ENCODE measurements around the gene FRMD1.

Gene FRMD1

GRCh38 chr6:168014428-168014827, 64.6 kb downstream of the FRMD1 start:
- no peak overlapping the region for H3K4me3 ChIP-seq (replicated peaks; ENCODE audit: low read depth, low read length)
- TF ChIP-seq, protein P1, sequence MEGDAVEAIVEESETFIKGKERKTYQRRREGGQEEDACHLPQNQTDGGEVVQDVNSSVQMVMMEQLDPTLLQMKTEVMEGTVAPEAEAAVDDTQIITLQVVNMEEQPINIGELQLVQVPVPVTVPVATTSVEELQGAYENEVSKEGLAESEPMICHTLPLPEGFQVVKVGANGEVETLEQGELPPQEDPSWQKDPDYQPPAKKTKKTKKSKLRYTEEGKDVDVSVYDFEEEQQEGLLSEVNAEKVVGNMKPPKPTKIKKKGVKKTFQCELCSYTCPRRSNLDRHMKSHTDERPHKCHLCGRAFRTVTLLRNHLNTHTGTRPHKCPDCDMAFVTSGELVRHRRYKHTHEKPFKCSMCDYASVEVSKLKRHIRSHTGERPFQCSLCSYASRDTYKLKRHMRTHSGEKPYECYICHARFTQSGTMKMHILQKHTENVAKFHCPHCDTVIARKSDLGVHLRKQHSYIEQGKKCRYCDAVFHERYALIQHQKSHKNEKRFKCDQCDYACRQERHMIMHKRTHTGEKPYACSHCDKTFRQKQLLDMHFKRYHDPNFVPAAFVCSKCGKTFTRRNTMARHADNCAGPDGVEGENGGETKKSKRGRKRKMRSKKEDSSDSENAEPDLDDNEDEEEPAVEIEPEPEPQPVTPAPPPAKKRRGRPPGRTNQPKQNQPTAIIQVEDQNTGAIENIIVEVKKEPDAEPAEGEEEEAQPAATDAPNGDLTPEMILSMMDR (IDR thresholded peaks at IDR 0.05; ENCODE audit: insufficient read depth, low read length, poor library complexity, severe bottlenecking): no peak
- no peak for DNase-seq (ENCODE audit: extremely low read depth, insufficient read length)

GRCh38 chr6:168013250-168013915, 65.6 kb downstream of the FRMD1 start:
- no peaks in the 10 kb centered on the region for H3K27me3 ChIP-seq (replicated peaks; ENCODE audit: control insufficient read depth, insufficient read depth, low read length)
- H3K4me3 ChIP-seq (replicated peaks; ENCODE audit: low read depth, low read length): no peak overlapping the region
- no peaks in the 10 kb centered on the region for H3K36me3 ChIP-seq (ENCODE audit: control insufficient read depth, insufficient read depth, low read length)
- no peak for DNase-seq (ENCODE audit: extremely low read depth, insufficient read length)
- TF ChIP-seq, protein P1 (IDR thresholded peaks at IDR 0.05; ENCODE audit: insufficient read depth, low read length, poor library complexity, severe bottlenecking): no peak

More at GRCh38 chr6:168014428-168014827, 64.6 kb downstream of the FRMD1 start:
- H3K27me3 ChIP-seq (replicated peaks; ENCODE audit: control insufficient read depth, insufficient read depth, low read length): no peaks in the 10 kb centered on the region
- no peaks in the 10 kb centered on the region for H3K36me3 ChIP-seq (ENCODE audit: control insufficient read depth, insufficient read depth, low read length)

DNA sequence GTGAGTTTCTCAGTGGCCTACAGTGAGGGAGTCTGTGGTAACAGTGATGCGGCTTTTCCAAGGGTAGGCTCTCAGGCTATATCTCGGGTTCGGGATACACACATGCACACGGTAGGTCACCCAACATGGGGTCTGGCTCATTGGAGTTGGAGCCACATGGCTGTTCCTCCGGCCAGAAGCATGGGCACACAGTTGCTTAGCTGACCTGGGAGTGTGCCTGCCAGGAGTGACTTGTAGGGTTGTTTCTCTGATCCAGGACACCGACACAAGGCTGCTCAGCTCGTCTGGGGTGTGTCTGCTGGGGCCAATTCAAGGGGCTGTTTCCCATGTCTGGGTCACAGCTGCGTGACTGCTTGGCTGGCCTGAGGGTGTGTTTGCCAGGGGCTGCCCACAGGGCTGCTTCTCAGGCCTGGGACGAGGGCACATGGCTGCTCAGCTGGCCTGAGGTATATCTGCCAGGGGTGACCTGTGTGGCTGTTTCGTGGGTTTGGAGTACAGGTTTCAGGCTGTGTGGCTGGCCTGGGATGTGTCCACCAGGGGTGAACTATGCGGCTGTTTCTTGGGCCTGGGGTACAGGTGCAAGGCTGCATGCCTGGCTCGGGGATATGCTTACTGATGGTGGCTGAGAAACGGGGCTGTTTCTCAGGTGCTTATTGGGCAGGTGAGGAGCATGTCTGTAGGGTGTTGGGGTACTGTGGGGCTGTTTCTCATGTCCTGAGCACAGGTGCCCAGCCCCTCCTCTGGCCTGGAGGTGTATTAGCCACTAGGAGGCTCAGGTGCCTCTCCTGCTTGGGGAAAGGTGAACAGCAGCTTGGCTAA, 66.4 kb downstream of the FRMD1 start:
- H3K36me3 ChIP-seq (ENCODE audit: control insufficient read depth, insufficient read depth, low read length): no peaks in the 10 kb centered on the region
- DNase-seq (ENCODE audit: extremely low read depth, insufficient read length): no peak
- TF ChIP-seq, protein P1 (IDR thresholded peaks at IDR 0.05; ENCODE audit: insufficient read depth, low read length, poor library complexity, severe bottlenecking): no peak
- no peaks in the 10 kb centered on the region for H3K27me3 ChIP-seq (replicated peaks; ENCODE audit: control insufficient read depth, insufficient read depth, low read length)
- no peak overlapping the region for H3K4me3 ChIP-seq (replicated peaks; ENCODE audit: low read depth, low read length)

DNA sequence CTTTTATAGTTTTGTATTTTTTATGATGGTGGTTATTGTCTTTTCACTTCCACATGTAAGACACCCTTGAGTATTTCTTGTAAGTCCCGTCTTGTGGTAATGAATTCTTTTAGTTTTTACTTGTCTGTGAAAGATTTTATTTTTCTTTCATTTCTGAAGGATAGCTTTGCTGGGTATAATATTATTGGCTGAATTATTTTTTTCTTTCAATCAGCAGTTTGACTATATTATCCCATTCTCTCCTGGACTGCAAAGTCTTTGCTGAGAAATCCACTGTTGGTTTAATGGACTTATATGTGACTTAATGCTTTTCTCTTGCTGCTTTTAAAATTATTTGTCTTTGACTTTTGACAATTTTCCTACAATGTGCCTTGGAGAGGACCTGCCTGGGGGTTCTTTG, 67.7 kb downstream of the FRMD1 start:
- H3K36me3 ChIP-seq (ENCODE audit: control insufficient read depth, insufficient read depth, low read length): no peaks in the 10 kb centered on the region
- no peak for DNase-seq (ENCODE audit: extremely low read depth, insufficient read length)
- TF ChIP-seq, protein P1 (IDR thresholded peaks at IDR 0.05; ENCODE audit: insufficient read depth, low read length, poor library complexity, severe bottlenecking): no peak
- no peaks in the 10 kb centered on the region for H3K27me3 ChIP-seq (replicated peaks; ENCODE audit: control insufficient read depth, insufficient read depth, low read length)
- H3K4me3 ChIP-seq (replicated peaks; ENCODE audit: low read depth, low read length): no peak overlapping the region

DNA sequence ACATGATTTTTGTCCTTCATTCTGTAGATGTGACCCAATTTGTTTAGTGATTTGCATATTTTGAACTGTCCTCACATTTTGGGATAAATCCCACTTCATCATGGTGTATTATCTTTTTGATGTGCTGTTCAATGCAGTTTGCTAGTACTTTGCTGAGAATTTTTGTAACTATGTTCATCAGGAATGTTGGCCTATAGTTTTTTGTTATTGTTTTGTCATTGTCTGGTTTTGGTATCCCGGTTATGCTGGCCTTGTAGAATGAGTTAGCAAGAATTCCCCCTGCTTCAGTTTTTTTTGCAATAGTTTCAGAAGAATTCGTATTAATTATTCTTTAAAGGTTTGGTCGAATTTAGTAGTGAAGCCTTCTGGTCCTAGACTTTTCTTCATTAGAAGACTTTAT, 69.7 kb downstream of the FRMD1 start:
- DNase-seq (ENCODE audit: extremely low read depth, insufficient read length): no peak
- no peaks in the 10 kb centered on the region for H3K27me3 ChIP-seq (replicated peaks; ENCODE audit: control insufficient read depth, insufficient read depth, low read length)
- H3K4me3 ChIP-seq (replicated peaks; ENCODE audit: low read depth, low read length): no peak overlapping the region
- H3K36me3 ChIP-seq (ENCODE audit: control insufficient read depth, insufficient read depth, low read length): no peaks in the 10 kb centered on the region
- TF ChIP-seq, protein P1 (IDR thresholded peaks at IDR 0.05; ENCODE audit: insufficient read depth, low read length, poor library complexity, severe bottlenecking): no peak
